K562 (cell line): Measurements from ENCODE around the gene TUBB1. TPM values are rescaled to one million over a fixed set of nuclear protein-coding genes. Genes with fewer than 3 reads are reported as not detected.

ENCODE experiments used
- ARID3B ChIP-seq: fragments of 250-450 bp; sonication (Bioruptor Pico); IDR thresholded peaks from 2 replicates; pipeline ENCODE4 v1.4.0; 2020; ENCODE audit warnings: borderline replicate concordance
- CREBBP ChIP-seq: IDR thresholded peaks from one replicate; pipeline ENCODE4 v1.6.1; 2012; ENCODE audit warnings: low read depth, mild to moderate bottlenecking, control low read depth, inconsistent platforms, low read length
- CXXC5 ChIP-seq: fragments of 250-450 bp; sonication (Bioruptor Pico); IDR thresholded peaks from 2 replicates; pipeline ENCODE4 v1.8.0; 2022; ENCODE audit warnings: inconsistent platforms, mild to moderate bottlenecking, moderate library complexity
- FOXJ3 ChIP-seq: sonication (generic); formaldehyde crosslinking; IDR thresholded peaks from 2 replicates; pipeline ENCODE4 v1.4.0; 2020; ENCODE audit warnings: mild to moderate bottlenecking, missing genetic modification reagents
- HBP1 ChIP-seq: fragments of 450-650 bp; formaldehyde crosslinking; IDR thresholded peaks from 2 replicates; pipeline ENCODE4 v1.4.0; 2022; ENCODE audit warnings: missing genetic modification characterization
- HMG20A ChIP-seq: fragments of 450-650 bp; formaldehyde crosslinking; conservative IDR thresholded peaks from 2 replicates; pipeline ENCODE4 v1.4.0; 2020; ENCODE audit warnings: mild to moderate bottlenecking, mixed read lengths
- HNRNPK ChIP-seq: fragments of 200-400 bp; formaldehyde crosslinking; IDR thresholded peaks from one replicate; pipeline ENCODE4 v1.6.1; 2018; ENCODE audit warnings: mild to moderate bottlenecking, low read depth, low read length; ENCODE audit not compliant: poor library complexity, severe bottlenecking
- MYBL2 ChIP-seq, 2 experiments: fragments of 450-650 bp in 1 of 2; sonication (generic) in 1 of 2; formaldehyde crosslinking in 1 of 2; IDR thresholded peaks; 2 replicates each; pipeline versions ENCODE4 v1.6.1 to v1.8.1; 2017 to 2022; ENCODE audit warnings: borderline replicate concordance in 1 of 2, inconsistent platforms in 1 of 2, low read depth in 1 of 2, mild to moderate bottlenecking in 1 of 2, missing genetic modification reagents in 1 of 2, moderate library complexity in 1 of 2
- MYC ChIP-seq, 2 experiments: fragments of 250-450 bp in 1 of 2; sonication (Bioruptor Pico) in 1 of 2; IDR thresholded peaks; 2 replicates each; pipeline versions ENCODE4 v1.5.1 to v1.6.1; 2012 to 2021; ENCODE audit warnings: low read depth in 2 of 2, borderline replicate concordance in 1 of 2, improper control_type of control experiment in 1 of 2, low read length in 1 of 2, mild to moderate bottlenecking in 1 of 2, moderate library complexity in 1 of 2
- NR3C1 ChIP-seq: sonication (generic); formaldehyde crosslinking; IDR thresholded peaks from 2 replicates; pipeline ENCODE4 v1.8.1; 2022; ENCODE audit warnings: missing genetic modification reagents
- RUNX1 ChIP-seq: sonication (generic); IDR thresholded peaks from 2 replicates; pipeline ENCODE4 v1.6.1; 2016; ENCODE audit warnings: antibody characterized with exemption, low read depth
- SIN3B ChIP-seq: fragments of 450-650 bp; IDR thresholded peaks from 2 replicates; pipeline ENCODE4 v1.6.1; 2017; ENCODE audit warnings: low read depth, mild to moderate bottlenecking, moderate library complexity
- SIRT6 ChIP-seq: IDR thresholded peaks from one replicate; pipeline ENCODE4 v1.6.1; 2012; ENCODE audit warnings: low read depth, mild to moderate bottlenecking, control low read depth, inconsistent platforms, low read length, moderate library complexity
- SNRNP70 ChIP-seq: fragments of 200-400 bp; formaldehyde crosslinking; optimal IDR thresholded peaks from 2 replicates; pipeline ENCODE3; 2017; ENCODE audit warnings: low read depth, low read length
- ZNF143 ChIP-seq: sonication (generic); formaldehyde crosslinking; IDR thresholded peaks from 2 replicates; pipeline ENCODE4 v1.9.0; 2022; ENCODE audit warnings: mild to moderate bottlenecking, missing genetic modification reagents
- ZNF76 ChIP-seq: fragments of 250-450 bp; sonication (Bioruptor Pico); IDR thresholded peaks from 2 replicates; pipeline ENCODE4 v1.4.0; 2020; ENCODE audit warnings: mild to moderate bottlenecking, moderate library complexity, borderline replicate concordance
- polyA plus RNA-seq, 8 experiments: library from polyadenylated mRNA; depleted of rRNA in 4 of 8; stranded (reverse) in 5 of 8; unstranded in 3 of 8; fragments of >200 nt; fragmentation: Nextera tagmentation in 2 of 8; fragmentation: Illumina TruSeq in 1 of 8; extraction: Ambion mirVana in 2 of 8; extraction: Trizol in 1 of 8; gene quantifications; 2 replicates each; pipeline versions ENCODE4 v1.2.1 to v1.2.3, GENCODE V29; 2011 to 2014; ENCODE audit warnings: inconsistent platforms in 1 of 8, missing spikeins in 1 of 8
- total RNA-seq, 7 experiments: library from RNA; depleted of rRNA in 6 of 7; stranded (reverse); fragments of >200 nt in 6 of 7; fragmentation: Illumina TruSeq in 2 of 7; extraction: Trizol in 2 of 7; gene quantifications; 2 replicates each; pipeline versions ENCODE4 v1.2.1 to v1.2.3, GENCODE V29; 2011 to 2021; ENCODE audit warnings: low replicate concordance in 1 of 7
- TF ChIP-seq, protein P1 (sequence below): fragments of 250-450 bp; sonication (Bioruptor Pico); IDR thresholded peaks from 2 replicates; pipeline ENCODE4 v1.4.0; 2020; ENCODE audit warnings: mild to moderate bottlenecking, moderate library complexity
- TF ChIP-seq, protein P2 (sequence below): sonication (generic); formaldehyde crosslinking; IDR thresholded peaks from 2 replicates; pipeline ENCODE4 v1.9.0; 2022; ENCODE audit warnings: mild to moderate bottlenecking, missing genetic modification reagents
- TF ChIP-seq, protein P3 (sequence below): sonication (generic); formaldehyde crosslinking; IDR thresholded peaks from 2 replicates; pipeline ENCODE4 v1.8.0; 2022; ENCODE audit warnings: missing genetic modification reagents, mild to moderate bottlenecking, borderline replicate concordance

The TUBB1 gene
- total and polyA plus RNA-seq, 9 of the 15 experiments (the other 6 are each of a cell fraction or from before 2014, with no cell fraction given) = 1.5 to 3.9 (median 2.4) TPM

- TF ChIP-seq HMG20A = no peak
- no peak for TF ChIP-seq ARID3B
- no peak for TF ChIP-seq SIRT6
- TF ChIP-seq HNRNPK = no peak
- TF ChIP-seq CXXC5 = peak; percentile 87
- TF ChIP-seq RUNX1 = no peak
- TF ChIP-seq, protein P1, sequence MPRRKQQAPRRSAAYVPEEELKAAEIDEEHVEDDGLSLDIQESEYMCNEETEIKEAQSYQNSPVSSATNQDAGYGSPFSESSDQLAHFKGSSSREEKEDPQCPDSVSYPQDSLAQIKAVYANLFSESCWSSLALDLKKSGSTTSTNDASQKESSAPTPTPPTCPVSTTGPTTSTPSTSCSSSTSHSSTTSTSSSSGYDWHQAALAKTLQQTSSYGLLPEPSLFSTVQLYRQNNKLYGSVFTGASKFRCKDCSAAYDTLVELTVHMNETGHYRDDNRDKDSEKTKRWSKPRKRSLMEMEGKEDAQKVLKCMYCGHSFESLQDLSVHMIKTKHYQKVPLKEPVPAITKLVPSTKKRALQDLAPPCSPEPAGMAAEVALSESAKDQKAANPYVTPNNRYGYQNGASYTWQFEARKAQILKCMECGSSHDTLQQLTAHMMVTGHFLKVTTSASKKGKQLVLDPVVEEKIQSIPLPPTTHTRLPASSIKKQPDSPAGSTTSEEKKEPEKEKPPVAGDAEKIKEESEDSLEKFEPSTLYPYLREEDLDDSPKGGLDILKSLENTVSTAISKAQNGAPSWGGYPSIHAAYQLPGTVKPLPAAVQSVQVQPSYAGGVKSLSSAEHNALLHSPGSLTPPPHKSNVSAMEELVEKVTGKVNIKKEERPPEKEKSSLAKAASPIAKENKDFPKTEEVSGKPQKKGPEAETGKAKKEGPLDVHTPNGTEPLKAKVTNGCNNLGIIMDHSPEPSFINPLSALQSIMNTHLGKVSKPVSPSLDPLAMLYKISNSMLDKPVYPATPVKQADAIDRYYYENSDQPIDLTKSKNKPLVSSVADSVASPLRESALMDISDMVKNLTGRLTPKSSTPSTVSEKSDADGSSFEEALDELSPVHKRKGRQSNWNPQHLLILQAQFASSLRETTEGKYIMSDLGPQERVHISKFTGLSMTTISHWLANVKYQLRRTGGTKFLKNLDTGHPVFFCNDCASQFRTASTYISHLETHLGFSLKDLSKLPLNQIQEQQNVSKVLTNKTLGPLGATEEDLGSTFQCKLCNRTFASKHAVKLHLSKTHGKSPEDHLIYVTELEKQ (CRISPR knock-in tag) = no peak
- peak; percentile 65; the same call in 1 of the 2 replicates for TF ChIP-seq MYC (IDR thresholded peaks at IDR 0.05; ENCODE audit: low read depth, low read length)
- no peak for TF ChIP-seq MYC (CRISPR knock-in tag; IDR thresholded peaks at IDR 0.05; ENCODE audit: borderline replicate concordance, low read depth)
- 0 out of 2 replicates have a peak, but pooled peaks have one; percentile 82 for TF ChIP-seq HBP1 (CRISPR knock-in tag)
- no peak for TF ChIP-seq CREBBP
- TF ChIP-seq ZNF76 (CRISPR knock-in tag) = no peak
- no peak for TF ChIP-seq MYBL2 (IDR thresholded peaks at IDR 0.05; ENCODE audit: low read depth)
- TF ChIP-seq MYBL2 (CRISPR knock-in tag; IDR thresholded peaks at IDR 0.05; ENCODE audit: borderline replicate concordance) = no peak
- TF ChIP-seq, protein P2, sequence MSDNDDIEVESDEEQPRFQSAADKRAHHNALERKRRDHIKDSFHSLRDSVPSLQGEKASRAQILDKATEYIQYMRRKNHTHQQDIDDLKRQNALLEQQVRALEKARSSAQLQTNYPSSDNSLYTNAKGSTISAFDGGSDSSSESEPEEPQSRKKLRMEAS = no peak
- TF ChIP-seq FOXJ3 (CRISPR knock-in tag) = no peak
- TF ChIP-seq SNRNP70 = no peak
- TF ChIP-seq ZNF143 (CRISPR knock-in tag) = no peak
- no peak for TF ChIP-seq NR3C1 (CRISPR knock-in tag)
- TF ChIP-seq, protein P3, sequence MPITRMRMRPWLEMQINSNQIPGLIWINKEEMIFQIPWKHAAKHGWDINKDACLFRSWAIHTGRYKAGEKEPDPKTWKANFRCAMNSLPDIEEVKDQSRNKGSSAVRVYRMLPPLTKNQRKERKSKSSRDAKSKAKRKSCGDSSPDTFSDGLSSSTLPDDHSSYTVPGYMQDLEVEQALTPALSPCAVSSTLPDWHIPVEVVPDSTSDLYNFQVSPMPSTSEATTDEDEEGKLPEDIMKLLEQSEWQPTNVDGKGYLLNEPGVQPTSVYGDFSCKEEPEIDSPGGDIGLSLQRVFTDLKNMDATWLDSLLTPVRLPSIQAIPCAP (CRISPR knock-in tag) = no peak
- no peak for TF ChIP-seq SIN3B
Observed at GRCh38 chr20:59020938-59021551, 1.8 kb downstream of the TUBB1 start (continued).
